Ecto neural progenitor cell (in vitro differentiated cells): ENCODE measurements around the gene USP20.

Experiments
- DNase-seq: peaks from one replicate; pipeline ENCODE4 v3.0.0-alpha.2; 2018; ENCODE audit warnings: low spot score

USP20 gene

GRCh38 chr9:129857207-129857606 lies 21.9 kb downstream of the USP20 start:
- DNase-seq: no peak

GRCh38 chr9:129858167-129858962 lies 23.1 kb downstream of the USP20 start:
- DNase-seq: no peak

GRCh38 chr9:129860653-129861446 lies 25.6 kb downstream of the USP20 start:
- no peak for DNase-seq

GRCh38 chr9:129861447-129861827 lies 26.2 kb downstream of the USP20 start:
- no peak for DNase-seq

- no peak for DNase-seq
These were observed 27.9 kb downstream of the USP20 start for GRCh38 chr9:129863059-129863690.

- no peak for DNase-seq
These were observed 29.9 kb downstream of the USP20 start for GRCh38 chr9:129864991-129865647.

GRCh38 chr9:129865668-129866320 lies 30.5 kb downstream of the USP20 start:
- no peak for DNase-seq

- no peak for DNase-seq
These were observed 31.3 kb downstream of the USP20 start for GRCh38 chr9:129866394-129867135.

GRCh38 chr9:129867136-129868022 lies 32.1 kb downstream of the USP20 start:
- no peak for DNase-seq

GRCh38 chr9:129868023-129868871 lies 33.0 kb downstream of the USP20 start:
- no peak for DNase-seq

GRCh38 chr9:129868872-129869486 lies 33.7 kb downstream of the USP20 start:
- no peak for DNase-seq

GRCh38 chr9:129869585-129870501 lies 34.6 kb downstream of the USP20 start:
- no peak for DNase-seq

- no peak for DNase-seq
These were observed 35.8 kb downstream of the USP20 start for GRCh38 chr9:129871046-129871445.

- DNase-seq: no peak
These were observed 38.4 kb downstream of the USP20 start for GRCh38 chr9:129873563-129874190.

GRCh38 chr9:129874261-129875101 lies 39.2 kb downstream of the USP20 start:
- no peak for DNase-seq

- no peak for DNase-seq
These were observed 39.9 kb downstream of the USP20 start for GRCh38 chr9:129875181-129875611.
